HG02840 (cell line): ENCODE data around the gene THBS3.
"Not testable (repeated sequence)": the region's sequence is repeated elsewhere in the genome, so short reads cannot be mapped to it uniquely, and the experiment has no call there.

Experiments used
- ATAC-seq: cut with Tn5 transposase; IDR thresholded peaks from one replicate; pipeline ENCODE4 v1.9.1; 2021; ENCODE audit warnings: mild to moderate bottlenecking, moderate library complexity, moderate number of reproducible peaks; ENCODE audit not compliant: unreplicated experiment, low FRiP score

THBS3 gene

GRCh38 chr1:155163785-155164184 lies 43.9 kb downstream of the THBS3 start:
- ATAC-seq = not testable (repeated sequence)

- ATAC-seq = not testable (repeated sequence)
Measured at GRCh38 chr1:155162631-155163030, 45.1 kb downstream of the THBS3 start.

GRCh38 chr1:155160128-155160527 lies 47.6 kb downstream of the THBS3 start:
- no peak for ATAC-seq

GRCh38 chr1:155158991-155159390 lies 48.7 kb downstream of the THBS3 start:
- ATAC-seq = no peak

- ATAC-seq = not testable (repeated sequence)
Measured at GRCh38 chr1:155155996-155156643, 51.6 kb downstream of the THBS3 start.
